MM.1S (cell line): ENCODE data around the gene TTLL11.

Experiments used
- EZH2 ChIP-seq: fragments of 300-600 bp; sonication (generic); optimal IDR thresholded peaks from 2 replicates; pipeline ENCODE3; 2017; ENCODE audit warnings: low read depth, mild to moderate bottlenecking, antibody characterized with exemption, low read length, mixed read lengths
- EZH2phosphoT487 ChIP-seq: fragments of 300-600 bp; sonication (generic); IDR thresholded peaks from 2 replicates; pipeline ENCODE4 v1.6.1; 2018; ENCODE audit warnings: antibody characterized with exemption, low read length
- TF ChIP-seq, protein P1 (sequence below): fragments of 300-600 bp; sonication (generic); IDR thresholded peaks from 2 replicates; pipeline ENCODE4 v1.5.1; 2016; ENCODE audit warnings: antibody characterized with exemption, low read length, mixed read lengths

DNA sequence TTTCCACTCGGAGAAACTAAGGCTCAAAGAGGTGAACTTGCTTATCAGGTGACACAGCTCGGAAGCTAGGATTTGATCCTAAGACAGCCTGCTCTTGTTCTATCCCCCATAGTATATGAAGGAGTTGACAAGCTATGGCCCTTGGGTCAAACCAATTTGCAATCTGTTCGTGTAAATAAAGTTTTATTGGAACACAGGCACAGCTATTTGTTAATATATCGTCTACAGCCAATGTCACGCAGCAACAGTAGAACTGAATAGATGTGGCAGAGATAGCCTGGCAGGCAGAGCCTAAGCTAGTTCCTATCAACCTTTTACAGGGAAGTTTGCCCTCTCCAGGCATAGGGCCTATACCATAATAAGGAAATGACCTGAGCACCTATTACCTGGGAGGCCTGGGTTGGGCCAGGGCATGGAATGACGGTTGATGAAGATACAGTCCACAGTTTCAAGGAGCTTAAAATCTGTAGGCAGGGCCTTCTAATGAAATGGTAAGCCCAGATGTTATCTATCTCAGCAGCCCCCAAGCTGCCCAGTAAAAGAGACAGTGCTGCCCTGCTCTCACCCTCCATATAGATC is 179.0 kb downstream of the TTLL11 start:
- TF ChIP-seq, protein P1, sequence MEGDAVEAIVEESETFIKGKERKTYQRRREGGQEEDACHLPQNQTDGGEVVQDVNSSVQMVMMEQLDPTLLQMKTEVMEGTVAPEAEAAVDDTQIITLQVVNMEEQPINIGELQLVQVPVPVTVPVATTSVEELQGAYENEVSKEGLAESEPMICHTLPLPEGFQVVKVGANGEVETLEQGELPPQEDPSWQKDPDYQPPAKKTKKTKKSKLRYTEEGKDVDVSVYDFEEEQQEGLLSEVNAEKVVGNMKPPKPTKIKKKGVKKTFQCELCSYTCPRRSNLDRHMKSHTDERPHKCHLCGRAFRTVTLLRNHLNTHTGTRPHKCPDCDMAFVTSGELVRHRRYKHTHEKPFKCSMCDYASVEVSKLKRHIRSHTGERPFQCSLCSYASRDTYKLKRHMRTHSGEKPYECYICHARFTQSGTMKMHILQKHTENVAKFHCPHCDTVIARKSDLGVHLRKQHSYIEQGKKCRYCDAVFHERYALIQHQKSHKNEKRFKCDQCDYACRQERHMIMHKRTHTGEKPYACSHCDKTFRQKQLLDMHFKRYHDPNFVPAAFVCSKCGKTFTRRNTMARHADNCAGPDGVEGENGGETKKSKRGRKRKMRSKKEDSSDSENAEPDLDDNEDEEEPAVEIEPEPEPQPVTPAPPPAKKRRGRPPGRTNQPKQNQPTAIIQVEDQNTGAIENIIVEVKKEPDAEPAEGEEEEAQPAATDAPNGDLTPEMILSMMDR: no peak
- TF ChIP-seq EZH2 (no peak), EZH2phosphoT487 (no peak)
